Right lung (tissue), 5 donors: ENCODE measurements around the gene SHC4. TPM values are rescaled to one million over a fixed set of nuclear protein-coding genes. Genes with fewer than 3 reads are reported as not detected.

ENCODE experiments used
- DNase-seq, 2 donors: peaks; one replicate each; pipeline ENCODE4 v3.0.0-alpha.2; 2013
- polyA plus RNA-seq, 5 donors: library from polyadenylated mRNA; unstranded; fragments of 120-200 nt; gene quantifications; one replicate each; pipeline versions ENCODE4 v1.2.1 to v1.2.3, GENCODE V29; 2013; ENCODE audit warnings: inconsistent platforms in 1 of 5, low replicate concordance in 1 of 5; ENCODE audit not compliant: insufficient read length in 5 of 5, insufficient read depth in 1 of 5

The SHC4 gene
- polyA plus RNA-seq, 5 donors = 0.83 to 1.2 (median 1.2) TPM

GRCh38 chr15:48968066-48968465 lies 4.3 kb upstream of the SHC4 start:
- no peak for DNase-seq

DNA sequence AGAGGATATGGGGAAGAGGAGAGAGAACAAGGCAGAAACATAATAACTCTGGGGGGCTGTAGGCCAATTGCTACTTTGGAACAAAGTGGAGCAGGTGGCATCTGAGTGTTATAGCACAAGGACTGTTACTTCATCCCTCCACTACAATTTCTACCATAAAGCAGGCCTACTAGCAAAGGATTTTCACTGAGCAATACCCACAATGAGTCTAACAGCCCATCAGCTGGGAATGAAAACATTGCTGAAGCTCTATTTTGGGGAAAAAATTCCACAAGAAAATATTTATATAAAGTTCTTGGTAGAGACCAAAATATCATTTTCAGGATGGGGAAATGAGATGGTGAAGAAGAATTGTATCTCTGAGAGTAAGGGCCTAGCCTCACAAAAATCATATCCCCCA lies 3.6 kb upstream of the SHC4 start:
- DNase-seq = no peak

DNA sequence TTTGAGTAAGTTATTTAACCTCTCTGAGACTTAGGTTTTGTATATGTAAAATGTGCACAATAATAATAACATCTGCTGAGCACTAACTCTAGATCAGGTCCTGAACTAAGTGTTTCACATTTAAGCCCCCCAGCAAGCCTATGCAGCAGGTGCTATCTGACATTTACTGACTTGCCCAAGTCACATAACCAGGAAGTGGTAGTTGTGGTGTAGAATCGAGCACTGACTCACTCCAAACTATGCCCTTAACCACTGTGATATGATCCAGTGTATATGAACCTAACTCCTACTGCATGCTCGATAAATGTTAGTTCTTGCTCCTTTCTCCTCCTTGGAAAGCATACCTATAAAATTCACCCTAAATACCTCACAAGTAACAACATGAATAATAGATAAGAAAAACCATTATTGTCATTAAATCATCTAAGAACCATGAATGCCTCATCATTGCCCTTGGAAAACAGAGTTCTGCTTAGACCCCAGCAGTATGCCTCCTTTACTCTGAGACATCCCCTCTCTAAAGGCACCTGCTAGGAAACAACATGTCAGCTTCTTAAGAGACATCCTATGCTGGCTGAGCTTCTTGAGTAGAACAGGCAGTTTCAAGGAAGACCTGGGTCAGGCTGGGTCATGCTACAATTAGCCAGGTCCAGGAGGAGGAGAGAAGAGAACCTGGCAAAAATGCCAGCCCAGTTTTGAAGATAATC lies 3.0 kb upstream of the SHC4 start:
- no peak for DNase-seq

DNA sequence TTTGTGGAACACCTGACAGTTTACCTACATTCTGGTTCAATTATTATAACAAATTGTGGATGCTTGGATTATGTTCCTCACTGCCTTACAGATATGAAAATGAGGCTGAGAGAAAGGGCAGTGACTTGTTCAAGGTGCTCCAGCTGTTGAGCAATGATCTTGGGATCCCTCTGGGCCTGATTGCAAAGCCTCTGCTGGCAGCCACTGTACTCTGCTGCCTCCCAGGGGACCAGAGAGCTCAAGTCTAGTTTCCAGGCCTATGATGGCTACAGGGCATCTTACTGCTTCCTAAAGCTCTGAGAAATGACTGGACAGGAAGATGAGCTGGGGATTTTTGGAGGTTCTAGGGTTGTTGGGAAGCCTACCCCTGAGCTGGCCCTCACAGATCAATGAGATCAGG lies 2.3 kb upstream of the SHC4 start:
- DNase-seq = no peak

GRCh38 chr15:48964898-48965297 lies 1.2 kb upstream of the SHC4 start:
- DNase-seq = no peak

DNA sequence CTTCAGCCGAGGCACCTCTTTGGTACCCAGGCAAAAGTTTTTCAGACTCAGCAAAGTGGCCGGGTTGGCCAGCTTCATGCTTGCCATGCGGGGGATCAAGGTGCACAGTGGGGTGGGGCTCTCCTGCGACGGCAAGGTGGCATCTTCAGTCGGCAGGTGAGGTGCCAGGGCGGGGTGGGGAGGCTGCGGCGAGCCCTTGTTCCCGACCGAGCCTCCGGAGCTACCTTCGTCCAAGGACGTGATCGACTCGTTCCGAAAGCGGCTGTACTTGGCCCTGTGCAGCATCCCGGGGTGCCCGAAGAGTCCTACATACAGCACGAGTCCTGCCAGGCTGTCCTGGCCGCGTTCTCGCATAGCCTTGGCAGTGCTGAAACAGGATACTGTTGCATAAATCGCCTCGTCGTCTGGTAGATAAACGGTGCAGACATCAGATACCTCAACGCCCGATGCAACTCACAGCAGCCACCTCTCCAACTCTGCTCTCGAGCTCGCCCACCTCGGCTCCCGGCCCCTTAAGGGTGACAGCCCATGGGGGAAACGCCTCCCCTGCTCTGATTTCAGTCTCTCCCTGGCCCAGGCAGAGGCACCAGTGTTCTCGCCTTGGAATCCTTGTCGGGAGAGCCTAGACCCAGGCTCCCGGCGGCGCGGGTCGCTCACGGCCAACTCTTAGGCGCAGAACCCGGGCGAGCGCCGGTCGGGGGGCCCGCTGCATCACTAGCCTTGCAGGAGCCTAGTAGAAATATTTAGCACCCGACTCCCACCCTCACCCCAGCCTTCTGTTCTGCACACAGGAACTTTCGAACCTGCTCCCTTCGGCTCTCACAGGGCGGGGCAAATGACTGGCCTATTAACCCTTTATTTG lies 826 bp downstream of the SHC4 start:
- DNase-seq = no peak

GRCh38 chr15:48955967-48956366 lies 7.8 kb downstream of the SHC4 start:
- no peak for DNase-seq

DNA sequence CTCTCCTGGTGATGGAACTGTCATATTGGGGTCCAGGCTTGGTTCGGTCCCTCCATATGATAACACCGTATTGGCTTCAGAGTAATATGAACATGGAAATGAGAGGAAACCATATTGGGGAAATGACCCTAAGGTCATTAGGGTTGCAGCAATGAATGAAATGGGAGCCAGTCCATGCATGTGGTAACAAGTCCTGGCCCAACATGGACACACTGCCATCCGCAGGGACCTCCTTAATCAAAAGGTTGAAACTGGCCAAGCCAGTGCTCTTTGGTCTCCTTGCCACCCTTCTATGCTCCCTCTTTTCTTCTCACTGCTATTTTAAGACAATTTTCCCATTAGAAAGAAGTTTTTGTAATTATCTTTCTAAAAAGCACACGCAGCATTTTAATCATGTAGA lies 8.3 kb downstream of the SHC4 start:
- no peak for DNase-seq

- no peak for DNase-seq
Measured at GRCh38 chr15:48954538-48954937, 9.2 kb downstream of the SHC4 start.

DNA sequence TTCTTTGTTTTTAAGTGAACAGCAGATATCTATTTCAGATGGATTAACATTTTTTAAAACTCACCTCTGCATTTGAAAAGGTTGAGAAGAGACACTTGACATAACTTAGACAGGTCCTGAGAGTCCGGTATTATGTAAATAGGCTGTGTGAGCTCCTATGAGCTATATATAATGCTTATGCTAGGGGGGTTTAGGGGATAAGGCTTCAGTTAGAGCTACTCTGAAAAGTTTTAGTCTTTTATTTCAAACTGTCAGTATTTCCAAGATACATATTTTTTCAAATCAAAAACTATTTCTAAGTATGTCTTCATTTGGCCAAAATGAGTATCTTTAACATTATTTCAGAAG lies 16.9 kb downstream of the SHC4 start:
- no peak for DNase-seq

GRCh38 chr15:48946074-48946839 lies 17.5 kb downstream of the SHC4 start:
- no peak for DNase-seq

DNA sequence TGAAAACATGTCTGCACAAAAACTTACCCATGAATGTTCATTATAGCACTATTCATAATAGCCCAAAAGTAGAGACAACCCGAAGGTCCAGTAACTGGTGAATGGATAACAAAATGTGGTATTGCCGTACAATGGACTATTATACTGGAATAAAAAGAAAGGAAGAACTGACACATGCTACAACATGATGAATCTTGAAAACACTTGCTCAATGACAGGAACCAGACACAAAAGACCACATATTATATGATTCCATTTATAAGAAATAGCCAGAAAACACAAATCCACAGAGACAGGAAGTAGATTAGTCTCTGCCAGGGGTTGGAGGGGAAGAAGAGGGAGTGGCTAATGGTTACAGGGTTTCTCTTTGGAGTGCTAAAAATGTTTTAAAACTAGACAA lies 18.3 kb downstream of the SHC4 start:
- DNase-seq = no peak

DNA sequence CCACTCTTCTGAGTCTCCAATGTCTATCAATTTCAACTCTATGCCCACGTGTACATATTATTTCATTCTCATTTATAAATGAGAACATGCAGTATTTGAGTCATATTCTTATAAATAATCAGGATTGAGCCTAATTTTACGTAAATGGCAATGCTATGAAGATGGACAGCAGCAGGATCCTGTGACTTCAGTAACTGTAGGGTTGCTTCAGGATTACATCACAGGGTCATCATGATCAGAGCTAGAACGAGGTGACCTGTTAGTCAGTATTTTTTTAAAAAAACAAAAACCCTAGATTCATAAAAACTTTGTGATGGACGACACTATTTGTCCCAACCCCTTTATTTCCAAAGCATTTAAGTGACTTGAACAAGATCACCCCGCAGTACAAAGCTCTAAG lies 21.8 kb downstream of the SHC4 start:
- DNase-seq = no peak

GRCh38 chr15:48940508-48940907 lies 23.2 kb downstream of the SHC4 start:
- DNase-seq = no peak

DNA sequence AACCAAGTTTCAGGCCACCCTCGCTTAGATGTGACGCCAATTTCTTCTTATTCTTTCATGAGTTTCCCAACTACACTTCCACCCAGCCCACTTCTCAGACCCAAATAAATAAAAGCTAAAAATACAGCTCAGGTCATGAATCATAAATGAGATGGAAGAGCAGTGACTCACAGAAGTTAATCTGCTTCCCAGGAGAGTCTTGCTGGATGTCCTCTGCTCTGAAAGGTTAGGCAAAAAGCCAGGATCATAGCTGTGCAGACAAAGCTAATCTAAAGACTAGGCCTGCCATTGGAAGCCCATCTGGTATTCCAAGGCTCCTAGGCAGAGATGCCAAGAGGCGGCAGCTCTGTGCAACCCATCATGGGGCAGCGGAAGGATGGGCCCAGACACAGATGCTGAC lies 24.1 kb downstream of the SHC4 start:
- no peak for DNase-seq

- no peak for DNase-seq
Measured at GRCh38 chr15:48937886-48938285, 25.8 kb downstream of the SHC4 start.

GRCh38 chr15:48936666-48937065 lies 27.1 kb downstream of the SHC4 start:
- DNase-seq = no peak

DNA sequence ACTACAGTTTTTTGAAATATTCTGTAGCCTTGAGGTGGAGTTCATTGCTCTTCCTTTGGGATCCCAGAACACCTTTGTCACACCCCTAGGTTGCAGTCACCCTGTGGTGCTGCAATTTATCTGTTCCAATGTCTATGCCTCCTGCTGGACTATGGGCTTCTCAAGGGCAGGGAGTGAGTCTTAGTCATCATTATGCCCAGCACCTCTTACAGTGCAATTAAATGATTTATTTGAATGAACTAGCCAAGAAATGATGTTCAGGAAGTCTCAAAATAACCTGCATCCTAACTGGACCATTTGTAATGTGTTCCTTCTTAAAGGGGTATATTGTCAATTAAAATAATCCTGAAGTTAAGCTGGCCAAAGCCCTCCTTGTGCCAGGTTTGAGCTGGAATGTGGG lies 28.5 kb downstream of the SHC4 start:
- no peak for DNase-seq

- no peak for DNase-seq
Measured at GRCh38 chr15:48930735-48931134, 33.0 kb downstream of the SHC4 start.

DNA sequence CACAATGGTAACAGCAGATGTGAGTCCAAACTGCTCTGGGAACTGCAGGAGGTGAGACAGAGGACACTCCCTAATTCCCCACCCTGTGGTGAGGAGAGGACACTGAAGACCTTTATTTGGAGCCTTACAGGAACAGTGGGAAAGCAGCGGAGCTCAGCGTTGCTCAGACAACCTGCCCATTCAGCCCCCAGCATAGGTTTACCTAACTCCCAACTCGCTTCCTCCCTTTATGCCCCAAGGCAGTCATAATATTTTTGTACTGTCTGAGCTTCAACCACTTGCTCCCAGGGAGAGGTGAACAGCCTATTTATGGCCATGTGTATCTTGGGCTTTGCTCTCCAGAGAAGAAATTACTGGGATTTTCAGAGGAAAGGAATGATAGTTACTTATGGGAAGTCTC lies 34.1 kb downstream of the SHC4 start:
- DNase-seq = no peak

- DNase-seq = no peak
Measured at GRCh38 chr15:48928877-48929538, 34.7 kb downstream of the SHC4 start.

- DNase-seq = no peak
Measured at GRCh38 chr15:48925714-48926223, 38.0 kb downstream of the SHC4 start.
